IMR-90 (cell line): ENCODE results near the gene EFNA5. TPM values are rescaled to one million over a fixed set of nuclear protein-coding genes. Genes with fewer than 3 reads are reported as not detected.

Experiments used
- ATAC-seq: fragments of 200-7000 bp; cut with Tn5 transposase; 2 replicates; pipeline ENCODE4 v1.9.1; 2020; ENCODE audit warnings: low read depth, mild to moderate bottlenecking, moderate library complexity
- BruUV-seq: library from RNA; stranded (reverse); fragments of 400-500 nt; replicated peaks from 2 replicates; lab custom pipeline; 2021; lab: Mats Ljungman, UMichigan
- CTCF ChIA-PET: fragments of 300-600 bp; formaldehyde crosslinking; extraction: SDS; loops from one replicate; lab custom pipeline; 2021; ENCODE audit warnings: antibody characterized with exemption; lab: Yijun Ruan, JAX
- POLR2A ChIA-PET: fragments of 300-600 bp; sonication (Branson Sonifier 250); formaldehyde crosslinking; loops from one replicate; lab custom pipeline; 2022; ENCODE audit warnings: antibody characterized with exemption; ENCODE audit not compliant: unreplicated experiment; lab: Charles Lee
- DNase-seq: peaks from one replicate; pipeline ENCODE4 v3.0.0; 2013
- H2AFZ ChIP-seq: replicated peaks from 2 replicates; pipeline ENCODE3; 2013; ENCODE audit warnings: low read length, mild to moderate bottlenecking; ENCODE audit not compliant: poor library complexity
- H2AK5ac ChIP-seq: 2 replicates; pipeline ENCODE4 v1.6.1; 2013; ENCODE audit warnings: low read depth, low read length, inconsistent platforms
- H2AK9ac ChIP-seq: replicated peaks from 2 replicates; pipeline ENCODE3; 2013; ENCODE audit warnings: mild to moderate bottlenecking, low read depth, low read length, moderate library complexity; ENCODE audit not compliant: poor library complexity
- H2BK120ac ChIP-seq: 2 replicates; pipeline ENCODE4 v1.6.1; 2013; ENCODE audit warnings: low read depth, low read length, inconsistent platforms
- H2BK15ac ChIP-seq: 3 replicates; pipeline ENCODE4 v1.6.1; 2013; ENCODE audit warnings: low read depth, low read length, inconsistent platforms
- H2BK20ac ChIP-seq: 2 replicates; pipeline ENCODE4 v1.6.1; 2013; ENCODE audit warnings: low read depth, mild to moderate bottlenecking, inconsistent platforms, low read length, moderate library complexity
- H2BK5ac ChIP-seq: 2 replicates; pipeline ENCODE4 v1.6.1; 2013; ENCODE audit warnings: mild to moderate bottlenecking, low read depth, low read length, inconsistent platforms; ENCODE audit not compliant: poor library complexity, severe bottlenecking
- H3K14ac ChIP-seq: replicated peaks from 2 replicates; pipeline ENCODE4 v1.6.1; 2013; ENCODE audit warnings: low read depth, low read length, inconsistent platforms
- H3K18ac ChIP-seq: 2 replicates; pipeline ENCODE4 v1.6.1; 2013; ENCODE audit warnings: low read depth, low read length, control low read depth
- H3K23ac ChIP-seq: 2 replicates; pipeline ENCODE4 v1.6.1; 2013; ENCODE audit warnings: low read depth, low read length, inconsistent platforms
- H3K27ac ChIP-seq: 2 replicates; pipeline ENCODE4 v1.5.1; 2013; ENCODE audit warnings: mild to moderate bottlenecking, control low read depth, low read length; ENCODE audit not compliant: insufficient read depth
- H3K27me3 ChIP-seq: 2 replicates; pipeline ENCODE4 v1.6.1; 2013; ENCODE audit warnings: low read length; ENCODE audit not compliant: control insufficient read depth, insufficient read depth
- H3K36me3 ChIP-seq: 2 replicates; pipeline ENCODE4 v1.6.1; 2013; ENCODE audit warnings: low read length, mixed read lengths; ENCODE audit not compliant: control insufficient read depth, insufficient read depth
- H3K4ac ChIP-seq: 2 replicates; pipeline ENCODE4 v1.6.1; 2013; ENCODE audit warnings: low read depth, low read length, inconsistent platforms
- H3K4me1 ChIP-seq: 2 replicates; pipeline ENCODE4 v1.6.1; 2013; ENCODE audit warnings: low read length, mixed read lengths; ENCODE audit not compliant: control insufficient read depth, insufficient read depth
- H3K4me2 ChIP-seq: 2 replicates; pipeline ENCODE4 v1.6.1; 2013; ENCODE audit warnings: low read depth, mild to moderate bottlenecking, control low read depth, low read length, moderate library complexity
- H3K4me3 ChIP-seq: 2 replicates; pipeline ENCODE4 v1.5.1; 2013; ENCODE audit warnings: low read depth, mild to moderate bottlenecking, control low read depth, low read length, moderate library complexity; ENCODE audit not compliant: insufficient read depth
- H3K56ac ChIP-seq: 2 replicates; pipeline ENCODE4 v1.6.1; 2013; ENCODE audit warnings: low read length, inconsistent platforms; ENCODE audit not compliant: insufficient read depth; ENCODE audit errors: extremely low read depth
- H3K79me1 ChIP-seq, 2 experiments: 2 replicates each; pipeline ENCODE4 v1.6.1; 2013; ENCODE audit warnings: low read length in 2 of 2, inconsistent platforms in 1 of 2, low read depth in 1 of 2
- H3K9ac ChIP-seq: 2 replicates; pipeline ENCODE4 v1.6.1; 2013; ENCODE audit warnings: low read depth, low read length, control low read depth
- H3K9me1 ChIP-seq: 2 replicates; pipeline ENCODE4 v1.6.1; 2013; ENCODE audit warnings: low read length, inconsistent platforms; ENCODE audit not compliant: insufficient read depth
- H3K9me3 ChIP-seq: 2 replicates; pipeline ENCODE4 v1.6.1; 2013; ENCODE audit warnings: low read length; ENCODE audit not compliant: control insufficient read depth, insufficient read depth
- H4K20me1 ChIP-seq: 2 replicates; pipeline ENCODE4 v1.6.1; 2013; ENCODE audit warnings: low read length, inconsistent platforms; ENCODE audit not compliant: insufficient read depth
- H4K5ac ChIP-seq: 2 replicates; pipeline ENCODE4 v1.6.1; 2013; ENCODE audit warnings: mild to moderate bottlenecking, low read depth, low read length, control low read depth
- H4K8ac ChIP-seq, 2 experiments: 2 replicates each; pipeline ENCODE4 v1.6.1; 2013; ENCODE audit warnings: low read depth in 2 of 2, low read length in 2 of 2, control low read depth in 1 of 2, inconsistent platforms in 1 of 2
- H4K91ac ChIP-seq: 2 replicates; pipeline ENCODE4 v1.6.1; 2013; ENCODE audit warnings: low read depth, low read length, inconsistent platforms; ENCODE audit not compliant: insufficient read depth
- BHLHE40 ChIP-seq: fragments of 150-350 bp; IDR thresholded peaks from 2 replicates; pipeline ENCODE4 v1.6.1; 2016; ENCODE audit warnings: mild to moderate bottlenecking, low read depth, low read length
- CEBPB ChIP-seq: IDR thresholded peaks from 2 replicates; pipeline ENCODE4 v1.6.1; 2012; ENCODE audit warnings: low read depth, low read length, improper control_type of control experiment
- CHD1 ChIP-seq: IDR thresholded peaks from 2 replicates; pipeline ENCODE4 v1.6.1; 2012; ENCODE audit warnings: low read depth, low read length, improper control_type of control experiment
- FOS ChIP-seq: fragments of 150-350 bp; IDR thresholded peaks from 2 replicates; pipeline ENCODE4 v1.6.1; 2016; ENCODE audit warnings: low read depth, low read length
- MAFK ChIP-seq: IDR thresholded peaks from 2 replicates; pipeline ENCODE4 v1.6.1; 2012; ENCODE audit warnings: low read depth, low read length, improper control_type of control experiment
- MXI1 ChIP-seq: IDR thresholded peaks from 2 replicates; pipeline ENCODE4 v1.6.1; 2012; ENCODE audit warnings: low read depth, mild to moderate bottlenecking, low read length, moderate library complexity, borderline replicate concordance
- NFE2L2 ChIP-seq: fragments of 150-350 bp; IDR thresholded peaks from 2 replicates; pipeline ENCODE4 v1.6.1; 2016; ENCODE audit warnings: low read depth, mild to moderate bottlenecking, low read length
- POLR2A ChIP-seq: IDR thresholded peaks from 2 replicates; pipeline ENCODE4 v1.6.1; 2012; ENCODE audit warnings: mild to moderate bottlenecking, low read depth, low read length
- RCOR1 ChIP-seq: IDR thresholded peaks from 2 replicates; pipeline ENCODE4 v1.6.1; 2012; ENCODE audit warnings: mild to moderate bottlenecking, low read length, improper control_type of control experiment; ENCODE audit not compliant: insufficient replicate concordance
- RFX5 ChIP-seq: IDR thresholded peaks from 2 replicates; pipeline ENCODE4 v1.8.0; 2012; ENCODE audit warnings: low read depth, mild to moderate bottlenecking, low read length, moderate library complexity
- SMC3 ChIP-seq: fragments of 150-350 bp; IDR thresholded peaks from 2 replicates; pipeline ENCODE4 v1.6.1; 2016; ENCODE audit warnings: low read depth, mild to moderate bottlenecking, antibody characterized with exemption, low read length, moderate library complexity
- WGBS, 2 experiments: methylation state at CpG; one replicate each; pipeline versions ENCODE4 v1.1.5 to v1.1.7; 2013; ENCODE audit warnings: missing lambda C conversion rate in 2 of 2; ENCODE audit not compliant: insufficient read length in 1 of 2; ENCODE audit errors: extremely low coverage in 2 of 2; 5-methylcytosine and 5-hydroxymethylcytosine counted together
- dilution Hi-C: fragments of 300-500 bp; cut with HindIII; formaldehyde crosslinking; loops from one replicate; pipeline ENCODE4 v1.14.3; 2018; ENCODE audit warnings: low sequenced_read_pairs; ENCODE audit not compliant: unreplicated experiment
- in situ Hi-C: fragments of 300-500 bp; cut with MboI; formaldehyde crosslinking; loops from 3 replicates; pipeline ENCODE4 v1.14.3; 2019; ENCODE audit warnings: low sequenced_read_pairs, inconsistent platforms, mixed read lengths
- intact Hi-C: fragments of 100-400 bp; cut with micrococcal nuclease; formaldehyde crosslinking; loops from 2 replicates; pipeline ENCODE4 v1.10.0; 2022
- polyA plus RNA-seq, 3 experiments: library from polyadenylated mRNA; depleted of rRNA; stranded (reverse); fragments of >200 nt; gene quantifications; 2 replicates each; pipeline ENCODE4 v1.2.3, GENCODE V29; 2012; ENCODE audit warnings: low replicate concordance in 1 of 3
- total RNA-seq: library from RNA; depleted of rRNA; stranded (reverse); fragments of >200 nt; gene quantifications from 2 replicates; pipeline ENCODE4 v1.2.3, GENCODE V29; 2012
- TF ChIP-seq, protein P1 (sequence below): fragments of 150-350 bp; IDR thresholded peaks from 2 replicates; pipeline ENCODE4 v1.6.1; 2016; ENCODE audit warnings: low read depth, mild to moderate bottlenecking, low read length, moderate library complexity, borderline replicate concordance
- TF ChIP-seq, protein P2 (sequence below): fragments of 150-350 bp; IDR thresholded peaks from 2 replicates; pipeline ENCODE4 v1.6.1; 2017; ENCODE audit warnings: mild to moderate bottlenecking, antibody characterized with exemption, low read length, low read depth
- TF ChIP-seq, protein P3 (sequence below): conservative IDR thresholded peaks from 2 replicates; pipeline ENCODE4 v1.5.1; 2012; ENCODE audit warnings: mild to moderate bottlenecking, low read depth, low read length, improper control_type of control experiment

The EFNA5 gene
- total and polyA plus RNA-seq, 2 of the 4 experiments (the other 2 are of a cell fraction) = 1.5 to 1.6 TPM

DNA sequence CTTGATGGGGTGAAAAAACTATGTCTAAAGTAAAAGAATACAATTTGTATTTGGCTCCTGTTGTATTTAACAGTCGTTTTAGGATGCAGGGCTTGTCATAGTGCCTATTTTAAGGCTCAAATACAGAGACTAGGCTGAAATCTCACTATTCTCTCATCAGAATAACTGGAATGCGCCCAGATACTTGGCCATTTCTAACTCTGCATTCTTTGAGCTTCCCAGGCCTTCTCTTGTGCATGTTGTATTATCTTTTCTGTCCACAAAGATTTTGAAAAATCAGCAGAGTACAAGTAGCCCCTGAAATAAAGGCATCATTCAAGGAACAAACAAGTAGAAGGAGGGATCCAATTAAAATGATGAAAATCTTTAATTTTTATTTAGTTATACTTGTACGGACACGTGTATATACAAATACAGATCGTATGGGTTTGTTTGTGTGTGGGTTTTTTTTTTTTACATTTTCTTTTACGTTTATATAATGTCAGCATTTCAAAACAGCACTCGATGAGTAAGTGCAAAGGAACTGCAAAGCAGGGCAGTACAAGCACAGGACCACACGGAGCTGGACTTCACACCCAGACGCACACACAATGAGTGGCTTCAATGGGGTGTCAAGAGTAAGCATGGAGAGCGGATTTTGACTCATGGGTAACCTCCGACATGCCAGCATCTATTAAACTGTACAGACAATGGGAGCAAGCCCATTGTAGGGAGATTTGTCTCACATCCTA lies 294.0 kb downstream of the EFNA5 start:
- DNase-seq = peak; percentile 84
- no CpG with 5 or more reads among the region's 11 CpGs for WGBS, 2 experiments
- POLR2A ChIA-PET = interaction anchor here (0.6 kb wide), 1 partner anchor 183 kb away, joined by 4 read pairs; no protein-coding TSS in a partner anchor
- TF ChIP-seq NFE2L2 (no peak), MAFK (peak; percentile 19; the same call in 1 of the 2 replicates), POLR2A (no peak), RCOR1 (no peak), CEBPB (peak; percentile 65; the same call in 1 of the 2 replicates), CHD1 (no peak), SMC3 (no peak), RFX5 (no peak), MXI1 (no peak), BHLHE40 (peak; percentile 85), FOS (peak; percentile 68)
- TF ChIP-seq, protein P1, sequence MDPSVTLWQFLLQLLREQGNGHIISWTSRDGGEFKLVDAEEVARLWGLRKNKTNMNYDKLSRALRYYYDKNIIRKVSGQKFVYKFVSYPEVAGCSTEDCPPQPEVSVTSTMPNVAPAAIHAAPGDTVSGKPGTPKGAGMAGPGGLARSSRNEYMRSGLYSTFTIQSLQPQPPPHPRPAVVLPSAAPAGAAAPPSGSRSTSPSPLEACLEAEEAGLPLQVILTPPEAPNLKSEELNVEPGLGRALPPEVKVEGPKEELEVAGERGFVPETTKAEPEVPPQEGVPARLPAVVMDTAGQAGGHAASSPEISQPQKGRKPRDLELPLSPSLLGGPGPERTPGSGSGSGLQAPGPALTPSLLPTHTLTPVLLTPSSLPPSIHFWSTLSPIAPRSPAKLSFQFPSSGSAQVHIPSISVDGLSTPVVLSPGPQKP = no peak
- TF ChIP-seq, protein P2, sequence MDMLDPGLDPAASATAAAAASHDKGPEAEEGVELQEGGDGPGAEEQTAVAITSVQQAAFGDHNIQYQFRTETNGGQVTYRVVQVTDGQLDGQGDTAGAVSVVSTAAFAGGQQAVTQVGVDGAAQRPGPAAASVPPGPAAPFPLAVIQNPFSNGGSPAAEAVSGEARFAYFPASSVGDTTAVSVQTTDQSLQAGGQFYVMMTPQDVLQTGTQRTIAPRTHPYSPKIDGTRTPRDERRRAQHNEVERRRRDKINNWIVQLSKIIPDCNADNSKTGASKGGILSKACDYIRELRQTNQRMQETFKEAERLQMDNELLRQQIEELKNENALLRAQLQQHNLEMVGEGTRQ = no peak
- TF ChIP-seq, protein P3, sequence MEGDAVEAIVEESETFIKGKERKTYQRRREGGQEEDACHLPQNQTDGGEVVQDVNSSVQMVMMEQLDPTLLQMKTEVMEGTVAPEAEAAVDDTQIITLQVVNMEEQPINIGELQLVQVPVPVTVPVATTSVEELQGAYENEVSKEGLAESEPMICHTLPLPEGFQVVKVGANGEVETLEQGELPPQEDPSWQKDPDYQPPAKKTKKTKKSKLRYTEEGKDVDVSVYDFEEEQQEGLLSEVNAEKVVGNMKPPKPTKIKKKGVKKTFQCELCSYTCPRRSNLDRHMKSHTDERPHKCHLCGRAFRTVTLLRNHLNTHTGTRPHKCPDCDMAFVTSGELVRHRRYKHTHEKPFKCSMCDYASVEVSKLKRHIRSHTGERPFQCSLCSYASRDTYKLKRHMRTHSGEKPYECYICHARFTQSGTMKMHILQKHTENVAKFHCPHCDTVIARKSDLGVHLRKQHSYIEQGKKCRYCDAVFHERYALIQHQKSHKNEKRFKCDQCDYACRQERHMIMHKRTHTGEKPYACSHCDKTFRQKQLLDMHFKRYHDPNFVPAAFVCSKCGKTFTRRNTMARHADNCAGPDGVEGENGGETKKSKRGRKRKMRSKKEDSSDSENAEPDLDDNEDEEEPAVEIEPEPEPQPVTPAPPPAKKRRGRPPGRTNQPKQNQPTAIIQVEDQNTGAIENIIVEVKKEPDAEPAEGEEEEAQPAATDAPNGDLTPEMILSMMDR = no peak

More for the DNA sequence above, 294.0 kb downstream of the EFNA5 start:
- peak; percentile 87 for ATAC-seq
- no peaks in the 10 kb centered on the region for H3K9me3 ChIP-seq
- H2AK9ac ChIP-seq = no peak overlapping the region
- H3K27ac ChIP-seq = peak overlapping the region; percentile 3; the same call in 1 of the 2 replicates
- H3K36me3 ChIP-seq = no peaks in the 10 kb centered on the region
- H3K79me1 ChIP-seq = no peaks in the 10 kb centered on the region
- H3K56ac ChIP-seq = no peak overlapping the region
- H3K14ac ChIP-seq = no peak overlapping the region
- H2AFZ ChIP-seq = peak overlapping the region; percentile 15
- H4K91ac ChIP-seq = peak overlapping the region; percentile 35
- peak overlapping the region; percentile 64 for H2BK5ac ChIP-seq
- no peak overlapping the region for H3K9ac ChIP-seq
- CTCF ChIA-PET = interaction anchor here (0.7 to 1.1 kb wide), 6 partner anchors 12 to 956 kb away, joined by 3 to 5 read pairs (median 3); no protein-coding TSS in a partner anchor
- H2BK120ac ChIP-seq = peak overlapping the region; percentile 79
- H2AK5ac ChIP-seq = no peak overlapping the region
- H3K23ac ChIP-seq = no peak overlapping the region; the same call in none of the 2 replicates
- H3K4me2 ChIP-seq = no peak overlapping the region; the same call in 1 of the 2 replicates
- H4K5ac ChIP-seq = no peak overlapping the region
- peak overlapping the region; percentile 1 for H3K18ac ChIP-seq
- peak overlapping the region in 1 of 2 experiments; percentile 28; a peak in 2 of 4 replicates for H4K8ac ChIP-seq
- H3K9me1 ChIP-seq = peaks cover 6% of the 10 kb centered on the region
- H3K27me3 ChIP-seq = no peaks in the 10 kb centered on the region
- H2BK20ac ChIP-seq = peak overlapping the region; percentile 72; the same call in 1 of the 2 replicates
- BruUV-seq = no TSS peak
- dilution Hi-C loops (no loop called here), intact Hi-C loops (loop anchor here (1.0 kb wide), 1 partner anchor 196 kb away; no protein-coding TSS in a partner anchor), in situ Hi-C loops (no loop called here)
- H2BK15ac ChIP-seq = peak overlapping the region; percentile 92; the same call in 2 of the 3 replicates
- H3K4me1 ChIP-seq = peaks cover 5% of the 10 kb centered on the region
- peak overlapping the region; percentile 51 for H3K4ac ChIP-seq
- H3K4me3 ChIP-seq = no peak overlapping the region
- H4K20me1 ChIP-seq = no peaks in the 10 kb centered on the region
